GM23338 (cell line): Measurements from ENCODE around the gene STRIP1. TPM values are rescaled to one million over a fixed set of nuclear protein-coding genes. Genes with fewer than 3 reads are reported as not detected.

Experiments used
- ATAC-seq: fragments of 200-7000 bp; cut with Tn5 transposase; 3 replicates; pipeline ENCODE4 v1.9.1; 2020
- DNase-seq: peaks from one replicate; pipeline ENCODE4 v3.0.0-alpha.2; 2015; ENCODE audit warnings: low spot score
- H2AFZ ChIP-seq: fragments of 200-600 bp; sonication (generic); 2 replicates; pipeline ENCODE4 v1.8.0; 2016; ENCODE audit warnings: antibody characterized with exemption, mild to moderate bottlenecking, moderate library complexity
- H3F3A ChIP-seq: fragments of 200-600 bp; sonication (generic); replicated peaks from 2 replicates; pipeline ENCODE4 v1.8.0; 2017; ENCODE audit warnings: antibody characterized with exemption, mixed run types, low read depth
- H3K27ac ChIP-seq: fragments of 200-600 bp; sonication (generic); 2 replicates; pipeline ENCODE4 v1.6.1; 2016; ENCODE audit warnings: low read depth
- H3K27me3 ChIP-seq: fragments of 200-600 bp; sonication (generic); 2 replicates; pipeline ENCODE4 v1.8.0; 2016; ENCODE audit warnings: mild to moderate bottlenecking, mixed run types, moderate library complexity; ENCODE audit not compliant: insufficient read depth
- H3K36me3 ChIP-seq: fragments of 200-600 bp; sonication (generic); 2 replicates; pipeline ENCODE4 v1.8.0; 2016; ENCODE audit warnings: mild to moderate bottlenecking; ENCODE audit not compliant: insufficient read depth
- H3K4me1 ChIP-seq: fragments of 200-600 bp; sonication (generic); 2 replicates; pipeline ENCODE4 v1.8.0; 2016; ENCODE audit warnings: mild to moderate bottlenecking, moderate library complexity; ENCODE audit not compliant: insufficient read depth
- H3K4me2 ChIP-seq: fragments of 200-600 bp; sonication (generic); 2 replicates; pipeline ENCODE4 v1.7.1; 2017; ENCODE audit warnings: mixed run types
- H3K4me3 ChIP-seq: fragments of 200-600 bp; sonication (generic); 2 replicates; pipeline ENCODE4 v1.6.1; 2016; ENCODE audit warnings: mixed run types
- H3K79me2 ChIP-seq: fragments of 200-600 bp; sonication (generic); replicated peaks from 2 replicates; pipeline ENCODE4 v1.8.0; 2017; ENCODE audit warnings: mild to moderate bottlenecking; ENCODE audit not compliant: insufficient read depth
- H3K9me2 ChIP-seq: fragments of 200-600 bp; sonication (generic); 2 replicates; pipeline ENCODE4 v1.8.0; 2017; ENCODE audit not compliant: insufficient read depth
- H4K20me1 ChIP-seq: fragments of 200-600 bp; sonication (generic); replicated peaks from 2 replicates; pipeline ENCODE4 v1.8.0; 2017; ENCODE audit warnings: mild to moderate bottlenecking; ENCODE audit not compliant: insufficient read depth
- H3K27ac Mint-ChIP-seq: 2 replicates; pipeline ENCODE4 v1.8.0; 2020; ENCODE audit warnings: inconsistent platforms, mild to moderate bottlenecking, moderate library complexity, mixed read lengths
- H3K27me3 Mint-ChIP-seq: 3 replicates; pipeline ENCODE4 v1.8.0; 2022; ENCODE audit warnings: low read depth, mild to moderate bottlenecking, moderate library complexity, mixed read lengths, inconsistent platforms; ENCODE audit not compliant: insufficient read depth, poor library complexity
- H3K36me3 Mint-ChIP-seq: 3 replicates; pipeline ENCODE4 v1.8.0; 2021; ENCODE audit warnings: low read depth, mild to moderate bottlenecking, inconsistent platforms, moderate library complexity, mixed read lengths
- H3K4me1 Mint-ChIP-seq: 3 replicates; pipeline ENCODE4 v1.8.0; 2020; ENCODE audit warnings: mild to moderate bottlenecking, inconsistent platforms, mixed read lengths
- H3K4me3 Mint-ChIP-seq: 3 replicates; pipeline ENCODE4 v1.8.0; 2021; ENCODE audit warnings: moderate library complexity, mild to moderate bottlenecking, inconsistent platforms, mixed read lengths
- H3K9me3 Mint-ChIP-seq: 3 replicates; pipeline ENCODE4 v1.8.0; 2020; ENCODE audit warnings: moderate library complexity, mild to moderate bottlenecking, inconsistent platforms, mixed read lengths
- CREB1 ChIP-seq: fragments of 250-450 bp; sonication (Bioruptor Pico); IDR thresholded peaks from 2 replicates; pipeline ENCODE4 v1.5.0; 2020; ENCODE audit warnings: low read depth, mild to moderate bottlenecking, moderate library complexity
- JUNB ChIP-seq: IDR thresholded peaks from one replicate; pipeline ENCODE4 v1.6.1; 2016; ENCODE audit warnings: antibody characterized with exemption; ENCODE audit not compliant: unreplicated experiment
- NANOG ChIP-seq: IDR thresholded peaks from 2 replicates; pipeline ENCODE4 v1.6.1; 2016; ENCODE audit warnings: antibody characterized with exemption, borderline replicate concordance
- ZNF114 ChIP-seq: fragments of 250-450 bp; sonication (Bioruptor Pico); IDR thresholded peaks from 2 replicates; pipeline ENCODE4 v1.5.0; 2020; ENCODE audit warnings: mild to moderate bottlenecking, moderate library complexity
- ZNF331 ChIP-seq: fragments of 250-450 bp; sonication (Bioruptor Pico); IDR thresholded peaks from 2 replicates; pipeline ENCODE4 v1.5.0; 2020; ENCODE audit warnings: low read depth, mild to moderate bottlenecking, moderate library complexity
- polyA plus RNA-seq: library from polyadenylated mRNA; unstranded; fragments of >200 nt; fragmentation: Nextera tagmentation; extraction: Ambion mirVana; gene quantifications from 2 replicates; pipeline ENCODE4 v1.2.1, GENCODE V29; 2016
- total RNA-seq: library from RNA; depleted of rRNA; stranded (reverse); fragments of >200 nt; shearing (Covaris generic); gene quantifications from 2 replicates; pipeline ENCODE4 v1.2.3, GENCODE V29; 2014
- TF ChIP-seq, protein P1 (sequence below): IDR thresholded peaks from one replicate; pipeline ENCODE4 v1.6.1; 2018; ENCODE audit warnings: antibody characterized with exemption; ENCODE audit not compliant: unreplicated experiment
- TF ChIP-seq, protein P2 (sequence below): IDR thresholded peaks from 2 replicates; pipeline ENCODE4 v1.6.1; 2016; ENCODE audit warnings: antibody characterized with exemption
- TF ChIP-seq, protein P3 (sequence below): fragments of 250-450 bp; sonication (Bioruptor Pico); IDR thresholded peaks from 2 replicates; pipeline ENCODE4 v1.5.0; 2020; ENCODE audit warnings: mild to moderate bottlenecking, moderate library complexity

Gene STRIP1
- total and polyA plus RNA-seq, 2 experiments from 2014 or later = 17.2 to 50.6 TPM

DNA sequence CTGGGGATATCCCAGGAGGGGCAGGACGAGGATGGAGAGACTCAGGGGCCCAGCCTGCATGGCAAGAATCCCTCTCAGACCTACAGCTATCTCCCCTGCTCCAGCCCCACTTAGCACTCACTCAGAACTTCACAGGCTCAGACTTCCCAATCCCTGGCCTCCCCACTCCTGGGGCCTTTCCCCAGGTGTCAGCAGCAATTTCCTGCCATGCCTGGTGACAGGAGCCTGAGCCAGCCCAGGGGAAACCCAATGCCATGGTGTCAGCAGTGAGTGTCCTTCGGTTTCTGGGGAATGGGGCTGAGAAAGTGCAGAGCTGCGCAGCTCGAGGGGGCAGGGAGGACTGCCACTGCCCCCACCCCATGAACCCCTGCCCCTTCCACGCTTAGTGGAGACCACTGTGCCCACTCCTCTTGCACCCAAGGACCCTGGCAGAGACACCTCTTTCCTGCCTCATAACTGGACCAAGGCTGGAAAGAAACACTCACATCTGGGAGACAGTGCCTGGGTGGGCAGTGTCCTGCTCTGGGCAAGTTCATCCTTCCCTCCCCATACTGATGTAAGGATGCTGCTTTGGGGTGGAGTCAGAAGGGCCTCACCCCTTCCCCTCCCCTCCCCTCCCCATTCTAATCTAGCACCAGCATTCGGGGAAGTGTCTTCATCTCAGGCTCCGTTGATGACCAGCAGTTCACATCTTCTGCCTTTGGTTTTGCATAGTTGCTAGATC is 60.7 kb downstream of the STRIP1 start (continued):
- TF ChIP-seq, protein P1, sequence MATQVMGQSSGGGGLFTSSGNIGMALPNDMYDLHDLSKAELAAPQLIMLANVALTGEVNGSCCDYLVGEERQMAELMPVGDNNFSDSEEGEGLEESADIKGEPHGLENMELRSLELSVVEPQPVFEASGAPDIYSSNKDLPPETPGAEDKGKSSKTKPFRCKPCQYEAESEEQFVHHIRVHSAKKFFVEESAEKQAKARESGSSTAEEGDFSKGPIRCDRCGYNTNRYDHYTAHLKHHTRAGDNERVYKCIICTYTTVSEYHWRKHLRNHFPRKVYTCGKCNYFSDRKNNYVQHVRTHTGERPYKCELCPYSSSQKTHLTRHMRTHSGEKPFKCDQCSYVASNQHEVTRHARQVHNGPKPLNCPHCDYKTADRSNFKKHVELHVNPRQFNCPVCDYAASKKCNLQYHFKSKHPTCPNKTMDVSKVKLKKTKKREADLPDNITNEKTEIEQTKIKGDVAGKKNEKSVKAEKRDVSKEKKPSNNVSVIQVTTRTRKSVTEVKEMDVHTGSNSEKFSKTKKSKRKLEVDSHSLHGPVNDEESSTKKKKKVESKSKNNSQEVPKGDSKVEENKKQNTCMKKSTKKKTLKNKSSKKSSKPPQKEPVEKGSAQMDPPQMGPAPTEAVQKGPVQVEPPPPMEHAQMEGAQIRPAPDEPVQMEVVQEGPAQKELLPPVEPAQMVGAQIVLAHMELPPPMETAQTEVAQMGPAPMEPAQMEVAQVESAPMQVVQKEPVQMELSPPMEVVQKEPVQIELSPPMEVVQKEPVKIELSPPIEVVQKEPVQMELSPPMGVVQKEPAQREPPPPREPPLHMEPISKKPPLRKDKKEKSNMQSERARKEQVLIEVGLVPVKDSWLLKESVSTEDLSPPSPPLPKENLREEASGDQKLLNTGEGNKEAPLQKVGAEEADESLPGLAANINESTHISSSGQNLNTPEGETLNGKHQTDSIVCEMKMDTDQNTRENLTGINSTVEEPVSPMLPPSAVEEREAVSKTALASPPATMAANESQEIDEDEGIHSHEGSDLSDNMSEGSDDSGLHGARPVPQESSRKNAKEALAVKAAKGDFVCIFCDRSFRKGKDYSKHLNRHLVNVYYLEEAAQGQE = no peak

DNA sequence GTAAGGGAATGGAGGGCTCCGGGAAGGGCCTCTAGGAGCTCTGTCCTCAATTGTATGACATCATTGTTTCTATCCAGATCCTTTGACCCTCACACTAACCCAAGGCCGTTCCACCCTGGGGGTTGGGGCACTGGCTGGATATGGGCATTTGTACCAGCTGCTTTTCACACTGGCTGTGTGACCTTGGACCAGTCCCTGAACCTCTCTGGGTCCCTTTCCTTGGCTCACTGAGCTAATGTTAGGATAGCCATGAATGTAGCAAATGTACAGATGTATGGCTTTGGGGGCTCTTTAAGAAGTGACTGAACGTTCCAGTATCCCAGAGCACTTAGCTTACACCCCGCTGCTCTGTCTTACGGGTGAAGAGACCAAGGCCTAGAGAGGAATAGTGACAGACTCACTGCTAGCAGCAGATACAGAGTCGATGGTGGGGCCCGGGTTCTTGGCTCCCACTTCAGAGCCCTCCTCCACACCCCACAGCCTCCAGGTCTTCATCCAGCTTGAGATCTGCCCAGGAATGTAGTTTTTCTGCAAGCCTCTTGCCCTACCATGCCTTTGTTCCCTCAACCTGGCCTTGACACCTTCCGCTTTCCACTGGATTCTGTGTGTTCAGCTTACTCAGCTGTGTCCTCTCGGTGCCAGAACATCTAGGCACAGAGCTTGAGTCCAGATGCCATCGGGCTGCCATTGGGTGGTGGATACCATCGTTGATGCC is 63.2 kb downstream of the STRIP1 start:
- Histone ChIP-seq H3K4me3 (no peak overlapping the region), H3K27ac (no peak overlapping the region), H3K36me3 (no peaks in the 10 kb centered on the region), H3F3A (no peaks in the 10 kb centered on the region), H4K20me1 (no peaks in the 10 kb centered on the region), H3K9me2 (no peaks in the 10 kb centered on the region), H3K27me3 (no peaks in the 10 kb centered on the region), H3K79me2 (no peaks in the 10 kb centered on the region), H2AFZ (no peak overlapping the region), H3K4me2 (no peak overlapping the region), H3K4me1 (no peaks in the 10 kb centered on the region)
- ATAC-seq = no peak
- H3K9me3 Mint-ChIP-seq = no peaks in the 10 kb centered on the region
- H3K4me3 Mint-ChIP-seq = no peak overlapping the region
- 0 out of 3 replicates have a peak, but pooled peaks cover 3% of the 10 kb centered on the region for H3K4me1 Mint-ChIP-seq
- H3K36me3 Mint-ChIP-seq = no peaks in the 10 kb centered on the region
- no peak for DNase-seq
- H3K27me3 Mint-ChIP-seq = peaks cover 16% of the 10 kb centered on the region
- TF ChIP-seq CREB1 (CRISPR knock-in tag) = no peak
- TF ChIP-seq, protein P2, sequence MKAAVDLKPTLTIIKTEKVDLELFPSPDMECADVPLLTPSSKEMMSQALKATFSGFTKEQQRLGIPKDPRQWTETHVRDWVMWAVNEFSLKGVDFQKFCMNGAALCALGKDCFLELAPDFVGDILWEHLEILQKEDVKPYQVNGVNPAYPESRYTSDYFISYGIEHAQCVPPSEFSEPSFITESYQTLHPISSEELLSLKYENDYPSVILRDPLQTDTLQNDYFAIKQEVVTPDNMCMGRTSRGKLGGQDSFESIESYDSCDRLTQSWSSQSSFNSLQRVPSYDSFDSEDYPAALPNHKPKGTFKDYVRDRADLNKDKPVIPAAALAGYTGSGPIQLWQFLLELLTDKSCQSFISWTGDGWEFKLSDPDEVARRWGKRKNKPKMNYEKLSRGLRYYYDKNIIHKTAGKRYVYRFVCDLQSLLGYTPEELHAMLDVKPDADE = no peak
- TF ChIP-seq ZNF331 (CRISPR knock-in tag) = no peak
- TF ChIP-seq JUNB = no peak
- TF ChIP-seq, protein P3, sequence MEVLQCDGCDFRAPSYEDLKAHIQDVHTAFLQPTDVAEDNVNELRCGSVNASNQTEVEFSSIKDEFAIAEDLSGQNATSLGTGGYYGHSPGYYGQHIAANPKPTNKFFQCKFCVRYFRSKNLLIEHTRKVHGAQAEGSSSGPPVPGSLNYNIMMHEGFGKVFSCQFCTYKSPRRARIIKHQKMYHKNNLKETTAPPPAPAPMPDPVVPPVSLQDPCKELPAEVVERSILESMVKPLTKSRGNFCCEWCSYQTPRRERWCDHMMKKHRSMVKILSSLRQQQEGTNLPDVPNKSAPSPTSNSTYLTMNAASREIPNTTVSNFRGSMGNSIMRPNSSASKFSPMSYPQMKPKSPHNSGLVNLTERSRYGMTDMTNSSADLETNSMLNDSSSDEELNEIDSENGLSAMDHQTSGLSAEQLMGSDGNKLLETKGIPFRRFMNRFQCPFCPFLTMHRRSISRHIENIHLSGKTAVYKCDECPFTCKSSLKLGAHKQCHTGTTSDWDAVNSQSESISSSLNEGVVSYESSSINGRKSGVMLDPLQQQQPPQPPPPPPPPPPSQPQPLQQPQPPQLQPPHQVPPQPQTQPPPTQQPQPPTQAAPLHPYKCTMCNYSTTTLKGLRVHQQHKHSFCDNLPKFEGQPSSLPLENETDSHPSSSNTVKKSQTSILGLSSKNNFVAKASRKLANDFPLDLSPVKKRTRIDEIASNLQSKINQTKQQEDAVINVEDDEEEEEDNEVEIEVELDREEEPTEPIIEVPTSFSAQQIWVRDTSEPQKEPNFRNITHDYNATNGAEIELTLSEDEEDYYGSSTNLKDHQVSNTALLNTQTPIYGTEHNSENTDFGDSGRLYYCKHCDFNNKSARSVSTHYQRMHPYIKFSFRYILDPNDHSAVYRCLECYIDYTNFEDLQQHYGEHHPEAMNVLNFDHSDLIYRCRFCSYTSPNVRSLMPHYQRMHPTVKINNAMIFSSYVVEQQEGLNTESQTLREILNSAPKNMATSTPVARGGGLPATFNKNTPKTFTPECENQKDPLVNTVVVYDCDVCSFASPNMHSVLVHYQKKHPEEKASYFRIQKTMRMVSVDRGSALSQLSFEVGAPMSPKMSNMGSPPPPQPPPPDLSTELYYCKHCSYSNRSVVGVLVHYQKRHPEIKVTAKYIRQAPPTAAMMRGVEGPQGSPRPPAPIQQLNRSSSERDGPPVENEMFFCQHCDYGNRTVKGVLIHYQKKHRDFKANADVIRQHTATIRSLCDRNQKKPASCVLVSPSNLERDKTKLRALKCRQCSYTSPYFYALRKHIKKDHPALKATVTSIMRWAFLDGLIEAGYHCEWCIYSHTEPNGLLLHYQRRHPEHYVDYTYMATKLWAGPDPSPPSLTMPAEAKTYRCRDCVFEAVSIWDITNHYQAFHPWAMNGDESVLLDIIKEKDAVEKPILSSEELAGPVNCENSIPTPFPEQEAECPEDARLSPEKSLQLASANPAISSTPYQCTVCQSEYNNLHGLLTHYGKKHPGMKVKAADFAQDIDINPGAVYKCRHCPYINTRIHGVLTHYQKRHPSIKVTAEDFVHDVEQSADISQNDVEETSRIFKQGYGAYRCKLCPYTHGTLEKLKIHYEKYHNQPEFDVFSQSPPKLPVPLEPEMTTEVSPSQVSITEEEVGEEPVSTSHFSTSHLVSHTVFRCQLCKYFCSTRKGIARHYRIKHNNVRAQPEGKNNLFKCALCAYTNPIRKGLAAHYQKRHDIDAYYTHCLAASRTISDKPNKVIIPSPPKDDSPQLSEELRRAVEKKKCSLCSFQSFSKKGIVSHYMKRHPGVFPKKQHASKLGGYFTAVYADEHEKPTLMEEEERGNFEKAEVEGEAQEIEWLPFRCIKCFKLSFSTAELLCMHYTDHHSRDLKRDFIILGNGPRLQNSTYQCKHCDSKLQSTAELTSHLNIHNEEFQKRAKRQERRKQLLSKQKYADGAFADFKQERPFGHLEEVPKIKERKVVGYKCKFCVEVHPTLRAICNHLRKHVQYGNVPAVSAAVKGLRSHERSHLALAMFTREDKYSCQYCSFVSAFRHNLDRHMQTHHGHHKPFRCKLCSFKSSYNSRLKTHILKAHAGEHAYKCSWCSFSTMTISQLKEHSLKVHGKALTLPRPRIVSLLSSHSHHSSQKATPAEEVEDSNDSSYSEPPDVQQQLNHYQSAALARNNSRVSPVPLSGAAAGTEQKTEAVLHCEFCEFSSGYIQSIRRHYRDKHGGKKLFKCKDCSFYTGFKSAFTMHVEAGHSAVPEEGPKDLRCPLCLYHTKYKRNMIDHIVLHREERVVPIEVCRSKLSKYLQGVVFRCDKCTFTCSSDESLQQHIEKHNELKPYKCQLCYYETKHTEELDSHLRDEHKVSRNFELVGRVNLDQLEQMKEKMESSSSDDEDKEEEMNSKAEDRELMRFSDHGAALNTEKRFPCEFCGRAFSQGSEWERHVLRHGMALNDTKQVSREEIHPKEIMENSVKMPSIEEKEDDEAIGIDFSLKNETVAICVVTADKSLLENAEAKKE (CRISPR knock-in tag) = no peak
- TF ChIP-seq NANOG = no peak
- TF ChIP-seq ZNF114 (CRISPR knock-in tag) = no peak
- TF ChIP-seq, protein P1 = no peak
- H3K27ac Mint-ChIP-seq = no peak overlapping the region
